ENCODE results near the gene CPTP.

The CPTP gene

DNA sequence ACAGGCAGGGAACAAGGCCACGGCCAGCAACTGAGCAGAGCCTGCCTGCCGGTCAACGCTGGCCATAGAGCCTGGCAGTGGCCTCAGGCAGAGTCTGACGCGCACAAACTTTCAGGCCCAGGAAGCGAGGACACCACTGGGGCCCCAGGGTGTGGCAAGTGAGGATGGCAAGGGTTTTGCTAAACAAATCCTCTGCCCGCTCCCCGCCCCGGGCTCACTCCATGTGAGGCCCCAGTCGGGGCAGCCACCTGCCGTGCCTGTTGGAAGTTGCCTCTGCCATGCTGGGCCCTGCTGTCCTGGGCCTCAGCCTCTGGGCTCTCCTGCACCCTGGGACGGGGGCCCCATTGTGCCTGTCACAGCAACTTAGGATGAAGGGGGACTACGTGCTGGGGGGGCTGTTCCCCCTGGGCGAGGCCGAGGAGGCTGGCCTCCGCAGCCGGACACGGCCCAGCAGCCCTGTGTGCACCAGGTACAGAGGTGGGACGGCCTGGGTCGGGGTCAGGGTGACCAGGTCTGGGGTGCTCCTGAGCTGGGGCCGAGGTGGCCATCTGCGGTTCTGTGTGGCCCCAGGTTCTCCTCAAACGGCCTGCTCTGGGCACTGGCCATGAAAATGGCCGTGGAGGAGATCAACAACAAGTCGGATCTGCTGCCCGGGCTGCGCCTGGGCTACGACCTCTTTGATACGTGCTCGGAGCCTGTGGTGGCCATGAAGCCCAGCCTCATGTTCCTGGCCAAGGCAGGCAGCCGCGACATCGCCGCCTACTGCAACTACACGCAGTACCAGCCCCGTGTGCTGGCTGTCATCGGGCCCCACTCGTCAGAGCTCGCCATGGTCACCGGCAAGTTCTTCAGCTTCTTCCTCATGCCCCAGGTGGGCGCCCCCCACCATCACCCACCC, 6.7 kb downstream of the CPTP start, which contains the start of gene TAS1R3:
Gene TAS1R3, plus strand, starts transcription at position 213 of the 898 bp plus-strand sequence. Its CDS starts 66 bp downstream, at position 279.
- Mint-ChIP-seq H3K4me1 (ENCODE audit: low read depth) (peaks cover 3% of the 10 kb centered on the region), H3K27me3 (no peaks in the 10 kb centered on the region), H3K27ac (no peak within 1 kb of the TSS), H3K4me3 (no peak within 1 kb of the TSS), H3K9me3 (peaks cover 3% of the 10 kb centered on the region), H3K36me3 (ENCODE audit: low read depth) (no peaks in the 10 kb centered on the region)

DNA sequence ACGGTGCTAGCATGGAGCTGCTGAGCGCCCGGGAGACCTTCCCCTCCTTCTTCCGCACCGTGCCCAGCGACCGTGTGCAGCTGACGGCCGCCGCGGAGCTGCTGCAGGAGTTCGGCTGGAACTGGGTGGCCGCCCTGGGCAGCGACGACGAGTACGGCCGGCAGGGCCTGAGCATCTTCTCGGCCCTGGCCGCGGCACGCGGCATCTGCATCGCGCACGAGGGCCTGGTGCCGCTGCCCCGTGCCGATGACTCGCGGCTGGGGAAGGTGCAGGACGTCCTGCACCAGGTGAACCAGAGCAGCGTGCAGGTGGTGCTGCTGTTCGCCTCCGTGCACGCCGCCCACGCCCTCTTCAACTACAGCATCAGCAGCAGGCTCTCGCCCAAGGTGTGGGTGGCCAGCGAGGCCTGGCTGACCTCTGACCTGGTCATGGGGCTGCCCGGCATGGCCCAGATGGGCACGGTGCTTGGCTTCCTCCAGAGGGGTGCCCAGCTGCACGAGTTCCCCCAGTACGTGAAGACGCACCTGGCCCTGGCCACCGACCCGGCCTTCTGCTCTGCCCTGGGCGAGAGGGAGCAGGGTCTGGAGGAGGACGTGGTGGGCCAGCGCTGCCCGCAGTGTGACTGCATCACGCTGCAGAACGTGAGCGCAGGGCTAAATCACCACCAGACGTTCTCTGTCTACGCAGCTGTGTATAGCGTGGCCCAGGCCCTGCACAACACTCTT, 7.6 kb downstream of the CPTP start:
- no peak overlapping the region for H3K4me3 Mint-ChIP-seq
- H3K4me1 Mint-ChIP-seq (ENCODE audit: low read depth): peaks cover 3% of the 10 kb centered on the region
- no peaks in the 10 kb centered on the region for H3K27me3 Mint-ChIP-seq
- H3K27ac Mint-ChIP-seq: no peak overlapping the region
- H3K9me3 Mint-ChIP-seq: peaks cover 3% of the 10 kb centered on the region
- H3K36me3 Mint-ChIP-seq (ENCODE audit: low read depth): no peaks in the 10 kb centered on the region

DNA sequence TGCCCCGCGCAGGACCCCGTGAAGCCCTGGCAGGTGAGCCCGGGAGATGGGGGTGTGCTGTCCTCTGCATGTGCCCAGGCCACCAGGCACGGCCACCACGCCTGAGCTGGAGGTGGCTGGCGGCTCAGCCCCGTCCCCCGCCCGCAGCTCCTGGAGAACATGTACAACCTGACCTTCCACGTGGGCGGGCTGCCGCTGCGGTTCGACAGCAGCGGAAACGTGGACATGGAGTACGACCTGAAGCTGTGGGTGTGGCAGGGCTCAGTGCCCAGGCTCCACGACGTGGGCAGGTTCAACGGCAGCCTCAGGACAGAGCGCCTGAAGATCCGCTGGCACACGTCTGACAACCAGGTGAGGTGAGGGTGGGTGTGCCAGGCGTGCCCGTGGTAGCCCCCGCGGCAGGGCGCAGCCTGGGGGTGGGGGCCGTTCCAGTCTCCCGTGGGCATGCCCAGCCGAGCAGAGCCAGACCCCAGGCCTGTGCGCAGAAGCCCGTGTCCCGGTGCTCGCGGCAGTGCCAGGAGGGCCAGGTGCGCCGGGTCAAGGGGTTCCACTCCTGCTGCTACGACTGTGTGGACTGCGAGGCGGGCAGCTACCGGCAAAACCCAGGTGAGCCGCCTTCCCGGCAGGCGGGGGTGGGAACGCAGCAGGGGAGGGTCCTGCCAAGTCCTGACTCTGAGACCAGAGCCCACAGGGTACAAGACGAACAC, 8.3 kb downstream of the CPTP start:
- Mint-ChIP-seq H3K36me3 (ENCODE audit: low read depth) (no peaks in the 10 kb centered on the region), H3K27me3 (no peaks in the 10 kb centered on the region), H3K4me3 (no peak overlapping the region), H3K27ac (no peak overlapping the region), H3K4me1 (ENCODE audit: low read depth) (peaks cover 3% of the 10 kb centered on the region), H3K9me3 (peaks cover 3% of the 10 kb centered on the region)

DNA sequence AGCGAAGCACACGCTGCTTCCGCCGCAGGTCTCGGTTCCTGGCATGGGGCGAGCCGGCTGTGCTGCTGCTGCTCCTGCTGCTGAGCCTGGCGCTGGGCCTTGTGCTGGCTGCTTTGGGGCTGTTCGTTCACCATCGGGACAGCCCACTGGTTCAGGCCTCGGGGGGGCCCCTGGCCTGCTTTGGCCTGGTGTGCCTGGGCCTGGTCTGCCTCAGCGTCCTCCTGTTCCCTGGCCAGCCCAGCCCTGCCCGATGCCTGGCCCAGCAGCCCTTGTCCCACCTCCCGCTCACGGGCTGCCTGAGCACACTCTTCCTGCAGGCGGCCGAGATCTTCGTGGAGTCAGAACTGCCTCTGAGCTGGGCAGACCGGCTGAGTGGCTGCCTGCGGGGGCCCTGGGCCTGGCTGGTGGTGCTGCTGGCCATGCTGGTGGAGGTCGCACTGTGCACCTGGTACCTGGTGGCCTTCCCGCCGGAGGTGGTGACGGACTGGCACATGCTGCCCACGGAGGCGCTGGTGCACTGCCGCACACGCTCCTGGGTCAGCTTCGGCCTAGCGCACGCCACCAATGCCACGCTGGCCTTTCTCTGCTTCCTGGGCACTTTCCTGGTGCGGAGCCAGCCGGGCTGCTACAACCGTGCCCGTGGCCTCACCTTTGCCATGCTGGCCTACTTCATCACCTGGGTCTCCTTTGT, 9.1 kb downstream of the CPTP start:
- Mint-ChIP-seq H3K27ac (no peak overlapping the region), H3K9me3 (peaks cover 3% of the 10 kb centered on the region), H3K36me3 (ENCODE audit: low read depth) (peaks cover under 1% of the 10 kb centered on the region), H3K4me1 (ENCODE audit: low read depth) (peaks cover 3% of the 10 kb centered on the region), H3K4me3 (no peak overlapping the region), H3K27me3 (no peaks in the 10 kb centered on the region)

DNA sequence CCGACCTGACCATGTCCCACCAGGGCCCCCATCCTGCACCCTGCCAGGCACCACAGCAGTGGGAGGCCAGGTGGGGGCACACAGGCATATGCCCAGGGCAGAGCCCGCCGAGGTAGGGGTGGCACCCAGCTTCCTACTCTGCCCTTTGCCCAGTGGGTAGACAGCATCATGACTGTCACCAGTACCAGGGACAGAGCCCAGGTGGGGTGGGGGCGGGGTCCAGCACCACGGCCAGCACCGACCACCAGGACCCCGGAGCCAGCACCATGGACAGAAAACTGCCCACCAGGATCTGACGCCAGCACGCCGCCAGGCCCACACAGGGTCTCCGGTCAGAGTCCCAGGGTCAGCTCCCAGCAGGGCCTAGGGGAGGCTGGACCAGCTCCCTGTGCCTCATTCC, 10.2 kb downstream of the CPTP start:
- Mint-ChIP-seq H3K9me3 (peaks cover 1% of the 10 kb centered on the region), H3K36me3 (ENCODE audit: low read depth) (peaks cover 6% of the 10 kb centered on the region), H3K4me1 (ENCODE audit: low read depth) (peaks cover 1% of the 10 kb centered on the region), H3K27ac (no peak overlapping the region), H3K4me3 (no peak overlapping the region), H3K27me3 (no peaks in the 10 kb centered on the region)

DNA sequence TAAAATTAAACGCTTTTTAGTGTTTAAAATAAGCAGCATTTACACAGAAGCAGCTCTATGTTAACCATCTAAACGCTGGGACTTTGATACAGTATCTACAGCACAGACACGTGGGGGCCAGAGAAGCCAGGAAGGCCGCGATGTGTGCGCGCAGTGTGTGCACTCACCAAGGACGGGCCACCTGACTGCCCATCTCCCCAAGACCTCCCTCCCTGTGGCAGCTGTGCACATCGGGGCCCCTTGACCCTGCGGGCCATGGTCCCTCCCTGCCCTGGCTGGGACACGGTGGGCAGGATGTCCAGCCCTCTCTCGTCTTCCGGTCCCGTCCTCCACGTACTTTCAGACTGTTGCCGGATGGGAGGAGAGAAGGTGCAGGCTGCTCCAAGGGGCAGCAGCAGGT, 10.7 kb downstream of the CPTP start:
- H3K4me3 Mint-ChIP-seq: no peak overlapping the region
- H3K27me3 Mint-ChIP-seq: no peaks in the 10 kb centered on the region
- no peaks in the 10 kb centered on the region for H3K4me1 Mint-ChIP-seq (ENCODE audit: low read depth)
- H3K9me3 Mint-ChIP-seq: no peaks in the 10 kb centered on the region
- peaks cover 6% of the 10 kb centered on the region for H3K36me3 Mint-ChIP-seq (ENCODE audit: low read depth)
- no peak overlapping the region for H3K27ac Mint-ChIP-seq

DNA sequence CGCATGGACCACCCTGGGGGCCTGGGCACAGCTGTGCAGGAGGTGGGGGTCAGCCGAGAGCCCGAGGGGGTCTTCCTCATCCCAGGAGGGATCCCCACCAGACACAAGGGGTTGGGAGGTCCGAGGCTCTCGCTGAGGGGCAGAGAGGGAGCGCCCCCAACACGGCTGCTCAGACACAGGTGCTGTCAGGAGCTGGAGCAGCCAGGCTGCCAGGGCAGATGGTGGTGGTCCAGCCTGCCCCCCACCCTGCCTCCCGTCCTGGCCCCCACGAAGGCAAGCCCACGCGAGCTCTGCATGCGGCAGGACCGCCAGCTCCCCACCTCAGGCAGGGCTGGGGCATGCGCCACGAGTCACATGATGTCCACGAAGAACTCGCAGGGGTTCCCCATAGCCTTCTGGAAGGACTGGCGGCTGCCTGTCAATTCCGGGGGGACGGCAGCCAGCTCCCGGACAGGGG, 11.2 kb downstream of the CPTP start:
- H3K27me3 Mint-ChIP-seq: no peaks in the 10 kb centered on the region
- H3K27ac Mint-ChIP-seq: no peak overlapping the region
- no peaks in the 10 kb centered on the region for H3K9me3 Mint-ChIP-seq
- no peaks in the 10 kb centered on the region for H3K4me1 Mint-ChIP-seq (ENCODE audit: low read depth)
- H3K4me3 Mint-ChIP-seq: no peak overlapping the region
- H3K36me3 Mint-ChIP-seq (ENCODE audit: low read depth): peaks cover 11% of the 10 kb centered on the region

DNA sequence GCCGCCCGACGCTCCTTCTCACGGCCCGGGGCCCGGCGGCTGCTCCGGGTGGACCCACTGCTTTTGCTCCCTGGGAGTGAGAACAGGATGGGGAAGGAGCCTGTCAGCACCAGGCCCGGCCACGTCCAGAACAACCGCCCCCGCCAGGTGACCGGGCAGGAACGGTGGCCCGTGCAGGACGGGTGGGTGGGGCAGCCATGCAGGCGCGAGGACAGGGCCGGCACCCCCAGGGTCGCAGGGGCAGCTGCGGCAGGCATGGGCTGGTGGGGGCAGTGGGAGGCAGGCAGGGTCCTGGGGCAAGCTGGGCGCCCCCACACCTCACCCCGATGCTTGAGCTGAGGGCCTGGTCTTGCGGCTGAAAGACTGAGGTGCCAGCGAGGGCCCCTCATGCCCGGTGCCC, 11.8 kb downstream of the CPTP start:
- peaks cover 17% of the 10 kb centered on the region for H3K36me3 Mint-ChIP-seq (ENCODE audit: low read depth)
- H3K27ac Mint-ChIP-seq: no peak overlapping the region
- no peaks in the 10 kb centered on the region for H3K9me3 Mint-ChIP-seq
- no peaks in the 10 kb centered on the region for H3K4me1 Mint-ChIP-seq (ENCODE audit: low read depth)
- no peaks in the 10 kb centered on the region for H3K27me3 Mint-ChIP-seq
- H3K4me3 Mint-ChIP-seq: no peak overlapping the region

DNA sequence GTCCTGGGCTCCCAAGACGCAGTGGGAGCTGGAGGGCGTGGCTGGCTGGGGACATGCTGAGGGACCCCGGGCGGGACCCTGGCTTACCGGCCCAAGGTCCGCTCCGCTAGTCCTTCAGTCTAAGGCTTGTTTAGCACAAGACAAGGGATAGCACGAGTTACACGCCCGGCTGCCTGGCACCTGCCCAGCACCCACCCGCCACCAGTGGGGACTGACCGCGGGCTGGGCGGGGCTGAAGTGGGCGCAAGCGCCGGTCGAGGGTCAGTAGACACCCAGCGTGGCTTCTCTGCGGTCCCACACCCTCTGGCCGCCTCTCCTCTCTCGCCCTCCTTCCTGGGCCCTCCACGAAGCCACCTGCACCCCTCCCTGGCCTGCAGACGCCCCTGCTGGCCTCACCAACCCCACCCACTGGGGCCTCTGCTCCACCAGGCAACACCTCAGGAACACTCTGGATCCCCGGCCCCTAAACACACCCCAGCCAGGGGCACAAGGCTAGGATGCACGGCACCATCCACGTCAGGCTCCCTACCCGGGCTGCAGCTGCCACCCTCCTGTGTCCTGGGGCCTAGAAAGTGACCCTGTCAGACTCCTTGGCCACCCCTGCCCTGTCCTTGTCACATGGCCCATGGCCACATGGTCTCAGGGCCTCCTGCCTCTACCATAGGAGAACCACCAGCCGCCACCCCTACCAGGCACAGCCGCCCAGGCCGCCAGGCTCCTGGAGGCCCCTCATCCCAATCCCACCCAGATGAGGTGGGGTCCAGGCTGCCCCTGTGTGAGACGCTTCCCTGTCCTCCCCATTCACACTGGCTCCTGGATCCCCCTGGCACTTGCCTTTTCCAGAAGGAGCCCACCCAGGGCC, 12.6 kb downstream of the CPTP start:
- Mint-ChIP-seq H3K9me3 (no peaks in the 10 kb centered on the region), H3K4me1 (ENCODE audit: low read depth) (no peaks in the 10 kb centered on the region), H3K4me3 (no peak overlapping the region), H3K27ac (no peak overlapping the region), H3K36me3 (ENCODE audit: low read depth) (peaks cover 20% of the 10 kb centered on the region), H3K27me3 (no peaks in the 10 kb centered on the region)

DNA sequence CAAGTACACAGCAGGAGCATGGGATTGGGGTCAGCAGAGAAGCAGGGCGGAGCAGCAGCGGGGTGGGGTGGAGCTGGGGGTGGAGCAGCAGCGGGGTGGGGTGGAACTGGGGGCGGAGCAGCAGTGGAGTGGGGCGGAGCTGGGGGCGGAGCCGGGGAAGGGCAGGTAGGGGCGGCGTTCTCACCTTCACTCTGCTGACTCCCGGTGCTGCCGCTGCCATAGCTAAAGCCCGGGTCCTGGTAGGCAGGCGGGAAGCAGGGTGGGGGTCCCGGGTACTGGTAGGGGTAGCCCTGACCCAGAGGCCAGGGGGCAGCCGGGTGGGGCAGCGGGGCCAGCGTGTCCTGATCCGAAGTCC, 13.2 kb downstream of the CPTP start:
- no peak overlapping the region for H3K27ac Mint-ChIP-seq
- no peaks in the 10 kb centered on the region for H3K27me3 Mint-ChIP-seq
- no peaks in the 10 kb centered on the region for H3K4me1 Mint-ChIP-seq (ENCODE audit: low read depth)
- no peak overlapping the region for H3K4me3 Mint-ChIP-seq
- H3K9me3 Mint-ChIP-seq: no peaks in the 10 kb centered on the region
- peaks cover 20% of the 10 kb centered on the region for H3K36me3 Mint-ChIP-seq (ENCODE audit: low read depth)

DNA sequence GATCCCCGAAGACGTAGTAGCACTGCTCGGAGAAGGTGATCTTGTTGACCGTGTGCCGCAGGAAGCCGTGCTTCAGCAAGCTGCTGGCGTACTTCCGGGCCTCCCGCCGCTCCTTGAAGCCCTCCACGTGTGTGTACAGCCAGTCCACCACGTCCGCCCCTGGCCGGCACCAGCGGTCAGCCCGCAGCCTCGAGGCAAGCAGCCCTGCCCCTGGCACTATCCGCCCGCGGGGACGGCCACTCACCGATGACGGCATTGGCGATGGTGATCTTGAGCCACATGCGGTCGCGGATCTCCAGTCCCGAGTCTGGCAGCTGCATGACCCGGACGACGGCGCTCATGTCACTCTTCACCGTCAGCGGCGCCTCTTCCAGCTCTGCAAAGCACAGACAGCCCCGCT, 13.7 kb downstream of the CPTP start:
- no peaks in the 10 kb centered on the region for H3K27me3 Mint-ChIP-seq
- H3K9me3 Mint-ChIP-seq: no peaks in the 10 kb centered on the region
- no peak overlapping the region for H3K27ac Mint-ChIP-seq
- H3K4me1 Mint-ChIP-seq (ENCODE audit: low read depth): no peaks in the 10 kb centered on the region
- no peak overlapping the region for H3K4me3 Mint-ChIP-seq
- peaks cover 20% of the 10 kb centered on the region for H3K36me3 Mint-ChIP-seq (ENCODE audit: low read depth)

DNA sequence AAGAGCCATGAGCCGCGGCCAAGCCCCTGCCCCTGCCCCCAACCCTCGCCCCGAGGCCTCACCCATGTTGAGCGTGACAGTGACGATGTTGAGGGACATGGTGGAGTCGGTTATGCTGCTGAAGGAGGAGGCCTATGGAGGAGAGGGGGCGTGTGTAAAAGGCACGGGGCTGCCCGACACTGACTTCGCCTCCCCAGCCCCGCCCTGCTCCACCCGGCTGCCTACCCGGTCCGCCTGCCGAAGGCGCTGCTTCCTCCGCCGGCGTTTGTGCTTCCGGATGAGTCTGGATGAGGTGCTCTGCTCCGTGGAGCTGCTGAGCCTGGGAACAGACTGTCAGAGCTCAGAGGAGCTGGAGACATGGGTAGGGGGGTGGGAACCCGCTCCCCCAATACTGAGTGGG, 15.6 kb downstream of the CPTP start:
- H3K27ac Mint-ChIP-seq: no peak overlapping the region
- H3K4me1 Mint-ChIP-seq (ENCODE audit: low read depth): peaks cover 5% of the 10 kb centered on the region
- H3K9me3 Mint-ChIP-seq: no peaks in the 10 kb centered on the region
- H3K27me3 Mint-ChIP-seq: no peaks in the 10 kb centered on the region
- H3K36me3 Mint-ChIP-seq (ENCODE audit: low read depth): peaks cover 20% of the 10 kb centered on the region
- no peak overlapping the region for H3K4me3 Mint-ChIP-seq

DNA sequence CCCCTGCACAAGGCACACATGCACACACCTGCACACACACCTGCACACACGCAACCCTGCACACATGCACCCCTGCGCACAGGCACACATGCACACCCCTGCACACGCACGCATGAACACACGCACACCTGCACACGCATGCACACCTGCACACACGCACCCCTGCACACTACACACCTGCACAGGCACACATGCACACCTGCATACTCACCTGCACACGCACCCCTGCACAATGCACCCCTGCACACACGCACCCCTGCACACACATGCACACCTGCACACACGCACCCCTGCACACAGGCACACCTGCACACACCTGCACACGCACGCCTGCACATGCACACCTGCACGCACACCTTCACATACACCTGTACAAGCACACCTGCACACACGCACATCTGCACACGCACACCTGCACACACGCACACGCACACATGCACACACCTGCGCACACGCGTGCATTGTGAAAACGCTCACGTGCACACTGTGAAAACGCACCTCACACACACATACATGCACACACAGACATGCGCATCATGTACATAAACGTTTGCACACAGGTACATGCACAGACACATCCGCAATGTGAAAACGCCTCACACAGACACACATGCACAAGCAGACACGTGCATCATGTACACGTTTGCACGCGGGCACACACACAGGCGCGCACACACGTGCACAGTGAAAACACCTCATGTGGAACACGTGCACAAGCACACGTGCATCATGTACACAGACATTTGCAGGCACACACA, 16.4 kb downstream of the CPTP start:
- Mint-ChIP-seq H3K36me3 (ENCODE audit: low read depth) (peaks cover 20% of the 10 kb centered on the region), H3K27ac (no peak overlapping the region), H3K9me3 (no peaks in the 10 kb centered on the region), H3K4me3 (no peak overlapping the region), H3K27me3 (no peaks in the 10 kb centered on the region), H3K4me1 (ENCODE audit: low read depth) (peaks cover 7% of the 10 kb centered on the region)

All from stimulated activated naive CD8-positive, alpha-beta T cell treated with anti-CD3 and anti-CD28 coated beads, Interleukin-15, Interleukin-2, amounts not matched to agents 100 ng/mL and 50 ng/mL, for 24 hours (primary cell).